HG02588 (cell line): ENCODE results near the gene IFFO2.

Experiments
- ATAC-seq: cut with Tn5 transposase; IDR thresholded peaks from one replicate; pipeline ENCODE4 v1.9.1; 2021; ENCODE audit warnings: mild to moderate bottlenecking, moderate library complexity; ENCODE audit not compliant: unreplicated experiment

Gene IFFO2

DNA sequence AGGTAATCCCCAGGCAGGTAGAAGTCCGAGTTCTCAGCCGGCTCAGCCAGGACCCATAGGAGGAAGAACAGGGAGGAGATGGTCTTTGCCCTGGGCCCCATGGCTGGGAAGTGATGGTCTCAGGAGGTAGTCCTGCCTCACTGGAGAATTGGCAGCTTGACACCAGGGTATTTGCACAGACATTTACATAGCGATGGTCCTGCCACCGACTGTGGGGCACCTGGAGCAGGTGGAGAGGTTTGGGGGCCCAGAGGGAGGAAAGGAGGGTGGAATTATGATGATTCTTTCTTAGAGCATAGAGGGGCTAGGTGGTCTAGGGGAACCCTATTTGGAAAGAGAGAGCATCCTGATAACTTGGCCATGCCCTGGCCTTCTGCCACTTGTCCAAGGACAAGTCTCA is 96.9 kb downstream of the IFFO2 start, which contains the start of gene TAS1R2:
Gene TAS1R2 (minus strand): TSS at position 101 of the 400 bp plus-strand sequence. CDS start 0 bp downstream, at position 101.
- ATAC-seq, result no peak

DNA sequence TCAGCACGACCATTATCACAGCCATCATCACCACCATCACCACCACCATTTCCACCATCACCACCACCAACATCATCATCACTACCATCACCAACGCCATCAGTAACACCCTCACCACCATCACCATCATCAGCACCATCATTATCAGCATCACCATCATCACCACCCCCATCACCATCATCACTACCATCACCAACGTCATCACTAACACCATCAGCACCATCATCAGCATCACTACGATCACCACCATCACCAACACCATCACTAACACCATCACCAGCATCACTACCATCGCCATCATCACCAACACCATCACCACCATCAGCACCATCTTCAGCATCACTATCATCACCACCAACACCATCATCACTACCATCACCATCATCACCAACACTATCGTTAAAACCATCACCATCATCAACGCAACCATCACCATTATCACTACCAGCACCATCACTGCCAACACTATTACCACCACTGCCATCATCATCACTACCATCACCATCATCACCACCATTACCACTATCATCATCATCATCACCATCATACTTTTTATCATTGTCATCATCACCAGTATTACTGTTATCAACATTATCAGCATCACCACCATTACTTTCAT is 98.3 kb downstream of the IFFO2 start:
- ATAC-seq, result no peak

- ATAC-seq, result no peak
Observed at GRCh38 chr1:18856435-18856834, 100.0 kb downstream of the IFFO2 start.

DNA sequence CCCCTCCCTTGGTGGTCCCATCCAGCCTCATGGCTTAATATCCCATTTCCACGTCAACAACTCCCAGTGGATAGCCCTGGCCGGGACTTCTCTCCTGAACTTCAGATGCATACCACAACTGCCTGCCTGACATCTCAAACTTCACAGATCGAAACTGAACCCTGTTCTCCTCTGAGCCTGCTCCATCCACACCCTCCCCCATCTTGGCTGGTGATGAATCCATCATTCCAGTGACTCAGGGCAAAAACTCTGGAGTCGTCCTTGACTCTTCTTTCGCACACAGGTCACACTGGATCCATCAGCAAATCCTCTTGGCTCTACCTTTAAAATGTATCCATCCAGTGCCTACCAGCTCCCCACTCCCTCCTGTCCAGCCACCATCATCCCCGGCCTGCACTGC is 100.9 kb downstream of the IFFO2 start:
- no peak for ATAC-seq

DNA sequence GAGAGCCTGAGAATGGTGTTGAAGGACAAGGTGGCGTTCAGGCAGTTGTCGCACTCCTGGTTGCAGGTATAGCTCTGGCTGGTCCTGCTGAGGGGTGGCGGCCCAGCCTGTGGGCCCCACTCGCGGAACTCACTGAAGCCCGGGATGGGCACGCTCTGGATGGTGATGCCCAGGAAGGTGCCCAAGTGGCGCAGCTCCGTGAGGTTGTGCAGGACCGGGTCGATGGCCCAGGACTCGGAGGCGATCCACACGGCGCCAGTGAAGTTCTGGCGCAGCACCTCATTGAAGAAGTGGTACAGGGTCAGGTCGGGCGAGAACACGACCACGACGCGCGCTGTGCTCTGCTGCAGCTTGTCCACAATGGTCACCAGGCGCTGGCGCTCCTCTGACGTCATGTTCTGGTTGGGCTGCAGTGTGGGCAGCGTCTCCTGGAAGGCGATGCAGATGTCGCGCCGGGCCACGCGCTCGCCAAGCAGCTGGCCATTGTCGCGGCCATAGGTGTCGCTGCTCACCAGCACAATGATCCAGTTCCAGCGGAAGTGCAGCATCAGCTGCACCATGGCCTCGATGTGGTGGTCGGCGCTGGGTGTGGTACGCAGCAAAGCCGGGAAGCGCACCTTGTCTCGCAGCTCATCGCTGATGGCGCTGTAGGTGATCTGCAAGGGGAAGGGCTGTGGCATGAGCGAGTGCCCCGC is 102.0 kb downstream of the IFFO2 start:
- ATAC-seq, result no peak
